Measurements from ENCODE around the gene FANCL.
"Not testable (repeated sequence)": the region's sequence is repeated elsewhere in the genome, so short reads cannot be mapped to it uniquely, and the experiment has no call there.

The FANCL gene

DNA sequence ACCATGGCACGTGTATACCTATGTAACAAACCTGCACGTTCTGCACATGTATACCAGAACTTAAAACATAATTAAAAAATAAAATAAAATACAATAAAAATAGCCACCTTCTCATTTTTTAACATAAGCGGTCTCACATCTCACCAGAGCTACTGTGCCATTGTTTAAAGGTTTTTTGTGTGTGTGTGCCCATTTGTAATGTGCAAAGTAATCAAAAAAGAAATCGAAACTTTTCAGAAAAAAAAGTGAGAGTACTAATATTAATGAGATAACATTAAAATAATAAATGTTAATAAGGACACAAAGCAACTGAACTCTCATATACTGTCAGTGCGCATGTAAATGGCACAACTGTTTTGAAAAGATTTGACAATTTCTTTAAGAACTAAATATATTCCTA, 60.5 kb downstream of the FANCL start:
- Histone ChIP-seq H3K79me2 (ENCODE audit: control insufficient read depth, insufficient read depth, low read length, unreplicated experiment) (no peaks in the 10 kb centered on the region), H3K27ac (ENCODE audit: low read depth, low read length) (no peak overlapping the region), H3K36me3 (ENCODE audit: insufficient read depth, low read length) (peaks cover 3% of the 10 kb centered on the region; the same call in 1 of the 2 replicates), H3K4me1 (ENCODE audit: control insufficient read depth, insufficient read depth, low read length, unreplicated experiment) (peaks cover 7% of the 10 kb centered on the region), H3K27me3 (ENCODE audit: insufficient read depth, low read length) (no peaks in the 10 kb centered on the region), H3K4me3 (ENCODE audit: low read depth, low read length) (no peak overlapping the region), H2AFZ (ENCODE audit: low read length, unreplicated experiment) (no peak overlapping the region)

- not testable (repeated sequence) for H2AFZ ChIP-seq (ENCODE audit: low read length, unreplicated experiment); H3K27me3 ChIP-seq (ENCODE audit: insufficient read depth, low read length)
These were observed 61.0 kb downstream of the FANCL start for GRCh38 chr2:58180175-58180574.

GRCh38 chr2:58177187-58177586, 63.9 kb downstream of the FANCL start:
- not testable (repeated sequence) for H3K4me1 ChIP-seq (ENCODE audit: control insufficient read depth, insufficient read depth, low read length, unreplicated experiment); H3K27me3 ChIP-seq (ENCODE audit: insufficient read depth, low read length); H3K79me2 ChIP-seq (ENCODE audit: control insufficient read depth, insufficient read depth, low read length, unreplicated experiment); H3K27ac ChIP-seq (ENCODE audit: low read depth, low read length); H2AFZ ChIP-seq (ENCODE audit: low read length, unreplicated experiment); H3K4me3 ChIP-seq (ENCODE audit: low read depth, low read length); H3K36me3 ChIP-seq (ENCODE audit: insufficient read depth, low read length)

More at GRCh38 chr2:58180175-58180574, 61.0 kb downstream of the FANCL start:
- not testable (repeated sequence) for H3K36me3 ChIP-seq (ENCODE audit: insufficient read depth, low read length); H3K4me1 ChIP-seq (ENCODE audit: control insufficient read depth, insufficient read depth, low read length, unreplicated experiment); H3K79me2 ChIP-seq (ENCODE audit: control insufficient read depth, insufficient read depth, low read length, unreplicated experiment); H3K4me3 ChIP-seq (ENCODE audit: low read depth, low read length); H3K27ac ChIP-seq (ENCODE audit: low read depth, low read length)

- H3K4me3 ChIP-seq (ENCODE audit: low read depth, low read length); H3K4me1 ChIP-seq (ENCODE audit: control insufficient read depth, insufficient read depth, low read length, unreplicated experiment); H2AFZ ChIP-seq (ENCODE audit: low read length, unreplicated experiment); H3K79me2 ChIP-seq (ENCODE audit: control insufficient read depth, insufficient read depth, low read length, unreplicated experiment); H3K36me3 ChIP-seq (ENCODE audit: insufficient read depth, low read length); H3K27ac ChIP-seq (ENCODE audit: low read depth, low read length); H3K27me3 ChIP-seq (ENCODE audit: insufficient read depth, low read length): not testable (repeated sequence)
These were observed 69.3 kb downstream of the FANCL start for GRCh38 chr2:58171831-58172230.

DNA sequence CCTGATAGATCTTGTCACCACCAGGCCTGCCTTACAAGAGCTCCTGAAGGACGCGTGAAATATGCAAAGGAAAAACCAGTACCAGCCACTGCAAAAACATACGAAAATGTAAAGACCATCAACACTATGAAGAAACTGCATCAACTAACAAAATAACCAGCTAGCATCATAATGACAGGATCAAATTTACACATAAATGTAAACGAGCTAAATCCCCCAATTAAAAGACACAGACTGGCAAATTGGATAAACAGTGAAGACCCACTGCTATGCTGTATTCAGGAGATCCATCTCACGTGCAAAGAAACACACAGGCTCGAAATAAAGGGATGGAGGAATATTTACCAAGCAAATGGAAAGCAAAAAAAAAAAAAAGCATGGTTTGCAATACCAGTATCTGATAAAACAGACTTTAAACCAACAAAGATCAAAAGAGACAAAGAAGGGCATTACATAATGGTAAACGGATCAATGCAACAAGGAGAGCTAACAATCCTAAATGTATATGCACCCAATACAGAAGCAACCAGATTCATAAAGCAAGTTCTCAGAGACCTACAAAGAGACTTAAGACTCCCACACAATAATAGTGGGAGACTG, 70.7 kb downstream of the FANCL start:
- not testable (repeated sequence) for H3K4me3 ChIP-seq (ENCODE audit: low read depth, low read length); H2AFZ ChIP-seq (ENCODE audit: low read length, unreplicated experiment); H3K27ac ChIP-seq (ENCODE audit: low read depth, low read length); H3K79me2 ChIP-seq (ENCODE audit: control insufficient read depth, insufficient read depth, low read length, unreplicated experiment); H3K27me3 ChIP-seq (ENCODE audit: insufficient read depth, low read length); H3K4me1 ChIP-seq (ENCODE audit: control insufficient read depth, insufficient read depth, low read length, unreplicated experiment); H3K36me3 ChIP-seq (ENCODE audit: insufficient read depth, low read length)

DNA sequence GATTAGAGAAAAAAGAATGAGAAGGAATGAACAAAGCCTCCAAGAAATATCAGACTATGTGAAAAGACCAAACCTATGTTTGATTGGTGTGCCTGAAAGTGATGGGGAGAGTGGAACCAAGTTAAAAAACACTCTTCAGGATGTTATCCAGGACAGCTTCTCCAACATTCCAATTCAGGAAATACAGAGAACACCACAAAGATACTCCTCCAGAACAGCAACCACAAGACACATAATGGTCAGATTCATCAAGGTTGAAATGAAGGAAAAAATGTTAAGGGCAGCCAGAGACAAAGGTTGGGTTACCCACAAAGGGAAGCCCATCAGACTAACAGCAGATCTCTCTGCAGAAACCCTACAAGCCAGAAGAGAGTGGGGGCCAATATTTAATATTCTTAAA, 71.3 kb downstream of the FANCL start:
- not testable (repeated sequence) for H3K79me2 ChIP-seq (ENCODE audit: control insufficient read depth, insufficient read depth, low read length, unreplicated experiment); H3K27me3 ChIP-seq (ENCODE audit: insufficient read depth, low read length); H2AFZ ChIP-seq (ENCODE audit: low read length, unreplicated experiment); H3K4me3 ChIP-seq (ENCODE audit: low read depth, low read length); H3K36me3 ChIP-seq (ENCODE audit: insufficient read depth, low read length); H3K27ac ChIP-seq (ENCODE audit: low read depth, low read length); H3K4me1 ChIP-seq (ENCODE audit: control insufficient read depth, insufficient read depth, low read length, unreplicated experiment)

- H3K79me2 ChIP-seq (ENCODE audit: control insufficient read depth, insufficient read depth, low read length, unreplicated experiment); H3K27me3 ChIP-seq (ENCODE audit: insufficient read depth, low read length); H3K4me3 ChIP-seq (ENCODE audit: low read depth, low read length); H3K27ac ChIP-seq (ENCODE audit: low read depth, low read length); H2AFZ ChIP-seq (ENCODE audit: low read length, unreplicated experiment); H3K4me1 ChIP-seq (ENCODE audit: control insufficient read depth, insufficient read depth, low read length, unreplicated experiment); H3K36me3 ChIP-seq (ENCODE audit: insufficient read depth, low read length): not testable (repeated sequence)
These were observed 73.0 kb downstream of the FANCL start for GRCh38 chr2:58168130-58168529.

DNA sequence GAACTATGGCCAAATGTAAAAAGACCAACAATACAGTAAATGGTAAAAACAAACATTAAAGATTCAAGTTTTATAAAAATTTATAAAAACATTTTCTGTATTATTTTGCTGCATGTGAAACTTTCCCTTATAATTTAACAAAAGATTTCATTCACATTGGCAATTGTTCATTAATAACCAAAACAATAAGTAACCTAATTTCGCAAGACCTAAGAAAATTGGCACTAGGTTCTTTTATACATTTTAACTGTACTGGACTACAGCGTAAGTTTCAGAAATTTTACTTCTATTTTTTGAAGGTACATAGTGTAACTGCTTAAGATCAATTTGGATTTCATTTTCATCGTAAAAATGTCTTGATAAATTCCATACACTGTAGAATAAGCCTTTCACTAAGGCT, 77.2 kb downstream of the FANCL start:
- Histone ChIP-seq H3K36me3 (ENCODE audit: insufficient read depth, low read length) (peaks cover 37% of the 10 kb centered on the region), H3K4me3 (ENCODE audit: low read depth, low read length) (no peak overlapping the region), H3K79me2 (ENCODE audit: control insufficient read depth, insufficient read depth, low read length, unreplicated experiment) (no peaks in the 10 kb centered on the region), H3K27me3 (ENCODE audit: insufficient read depth, low read length) (no peaks in the 10 kb centered on the region), H2AFZ (ENCODE audit: low read length, unreplicated experiment) (no peak overlapping the region), H3K27ac (ENCODE audit: low read depth, low read length) (no peak overlapping the region), H3K4me1 (ENCODE audit: control insufficient read depth, insufficient read depth, low read length, unreplicated experiment) (no peaks in the 10 kb centered on the region)

DNA sequence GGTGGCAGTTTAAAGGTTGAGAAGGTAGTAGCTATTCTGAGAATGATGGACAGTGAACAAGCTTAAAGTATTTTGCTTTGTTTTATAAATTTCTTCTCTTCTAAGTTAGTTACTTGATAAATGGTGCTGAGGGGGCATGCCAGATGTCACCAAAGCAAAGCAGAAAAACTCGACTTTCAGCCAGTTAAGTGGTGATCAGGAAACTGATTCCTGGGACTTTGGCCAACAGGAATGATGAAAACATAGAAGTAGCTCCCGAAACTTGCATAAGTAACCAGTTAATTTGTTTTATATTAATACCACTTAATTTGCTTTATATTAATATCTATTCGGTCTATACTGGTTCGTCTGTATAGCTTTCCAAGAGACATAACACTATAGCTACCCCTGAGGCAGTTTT, 82.6 kb downstream of the FANCL start:
- H3K4me3 ChIP-seq (ENCODE audit: low read depth, low read length) = no peak overlapping the region
- no peak overlapping the region for H3K27ac ChIP-seq (ENCODE audit: low read depth, low read length)
- H2AFZ ChIP-seq (ENCODE audit: low read length, unreplicated experiment) = no peak overlapping the region
- H3K36me3 ChIP-seq (ENCODE audit: insufficient read depth, low read length) = peaks cover 60% of the 10 kb centered on the region
- no peaks in the 10 kb centered on the region for H3K4me1 ChIP-seq (ENCODE audit: control insufficient read depth, insufficient read depth, low read length, unreplicated experiment)
- H3K27me3 ChIP-seq (ENCODE audit: insufficient read depth, low read length) = no peaks in the 10 kb centered on the region
- no peaks in the 10 kb centered on the region for H3K79me2 ChIP-seq (ENCODE audit: control insufficient read depth, insufficient read depth, low read length, unreplicated experiment)

GRCh38 chr2:58157754-58158153, 83.4 kb downstream of the FANCL start:
- peaks cover 60% of the 10 kb centered on the region for H3K36me3 ChIP-seq (ENCODE audit: insufficient read depth, low read length)
- H3K4me1 ChIP-seq (ENCODE audit: control insufficient read depth, insufficient read depth, low read length, unreplicated experiment) = no peaks in the 10 kb centered on the region
- no peak overlapping the region for H2AFZ ChIP-seq (ENCODE audit: low read length, unreplicated experiment)

DNA sequence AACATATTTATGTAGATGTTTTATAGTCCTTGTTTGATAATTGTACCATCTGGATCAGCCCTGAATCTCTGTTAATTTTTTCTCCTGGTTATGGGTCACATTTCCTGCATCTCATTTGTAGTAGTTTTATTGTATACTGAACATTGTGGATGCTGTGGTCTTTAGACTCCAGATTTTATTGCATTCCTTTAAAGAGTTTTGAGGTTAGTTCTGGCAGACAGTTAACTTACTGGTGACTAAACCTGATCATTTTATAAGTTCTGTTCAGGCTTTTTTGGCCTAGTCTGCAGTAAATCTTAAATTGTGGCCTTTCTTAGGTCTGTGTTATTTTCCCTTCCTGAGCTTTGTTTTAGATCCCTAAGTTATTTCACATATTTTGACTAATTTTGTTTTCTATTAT, 84.3 kb downstream of the FANCL start:
- Histone ChIP-seq H3K4me3 (ENCODE audit: low read depth, low read length) (no peak overlapping the region), H3K4me1 (ENCODE audit: control insufficient read depth, insufficient read depth, low read length, unreplicated experiment) (no peaks in the 10 kb centered on the region), H3K79me2 (ENCODE audit: control insufficient read depth, insufficient read depth, low read length, unreplicated experiment) (no peaks in the 10 kb centered on the region), H3K27ac (ENCODE audit: low read depth, low read length) (no peak overlapping the region), H2AFZ (ENCODE audit: low read length, unreplicated experiment) (no peak overlapping the region), H3K36me3 (ENCODE audit: insufficient read depth, low read length) (peaks cover 51% of the 10 kb centered on the region), H3K27me3 (ENCODE audit: insufficient read depth, low read length) (no peaks in the 10 kb centered on the region)

More at GRCh38 chr2:58157754-58158153, 83.4 kb downstream of the FANCL start:
- no peaks in the 10 kb centered on the region for H3K79me2 ChIP-seq (ENCODE audit: control insufficient read depth, insufficient read depth, low read length, unreplicated experiment)
- H3K4me3 ChIP-seq (ENCODE audit: low read depth, low read length) = no peak overlapping the region
- no peaks in the 10 kb centered on the region for H3K27me3 ChIP-seq (ENCODE audit: insufficient read depth, low read length)
- H3K27ac ChIP-seq (ENCODE audit: low read depth, low read length) = no peak overlapping the region

Data from ACC112 (cell line).